K562 (cell line): ENCODE data around the gene ATF4. TPM values are rescaled to one million over a fixed set of nuclear protein-coding genes. Genes with fewer than 3 reads are reported as not detected.

Source experiments
- ATAC-seq: fragments of 200-7000 bp; cut with Tn5 transposase; 3 replicates; pipeline ENCODE4 v1.9.1; 2020; ENCODE audit warnings: moderate library complexity
- BruUV-seq: library from RNA; stranded (reverse); fragments of 400-500 nt; replicated peaks from 2 replicates; lab custom pipeline; 2021; lab: Mats Ljungman, UMichigan
- CTCF ChIA-PET: fragments of 300-600 bp; formaldehyde crosslinking; extraction: SDS; loops from one replicate; lab custom pipeline; 2021; ENCODE audit warnings: low intra/inter-chr PET ratio; lab: Yijun Ruan, JAX
- POLR2A ChIA-PET: fragments of 300-600, 350-650 bp; sonication (Branson Sonifier 250); formaldehyde crosslinking; extraction: SDS; loops from one replicate; lab custom pipeline; 2021; ENCODE audit warnings: antibody characterized with exemption, inconsistent platforms; lab: Yijun Ruan, JAX
- DNase-seq, 4 experiments: peaks; one replicate each; pipeline versions ENCODE4 v3.0.0 to v3.0.0-alpha.2; 2011 to 2018; ENCODE audit warnings: low spot score in 3 of 4, mixed read lengths in 3 of 4; ENCODE audit errors: extremely low read depth in 1 of 4
- FAIRE-seq: peaks from 2 replicates; lab custom pipeline; 2011; peaks lifted over from hg19 to GRCh38; lab: Jason Lieb, UNC
- H2AFZ ChIP-seq: 2 replicates; pipeline ENCODE4 v1.6.0; 2011; ENCODE audit warnings: low read depth, low read length, control low read depth, inconsistent platforms
- H3K27ac ChIP-seq: fragments of 200-600 bp; 3 replicates; pipeline ENCODE4 v1.8.0; 2011; ENCODE audit warnings: low read depth, mild to moderate bottlenecking, control low read depth, inconsistent platforms, low read length, moderate library complexity, mixed read lengths; ENCODE audit errors: extremely low read depth
- H3K27me3 ChIP-seq, 2 experiments: fragments of 300-600 bp in 1 of 2; 2 replicates in 1 of 2; 3 replicates in 1 of 2; pipeline versions ENCODE4 v1.6.0 to v1.8.0; 2011; ENCODE audit warnings: inconsistent platforms in 2 of 2, low read length in 2 of 2, mild to moderate bottlenecking in 1 of 2, mixed read lengths in 1 of 2, moderate library complexity in 1 of 2; ENCODE audit not compliant: control insufficient read depth in 2 of 2, insufficient read depth in 2 of 2
- H3K36me3 ChIP-seq: fragments of 300-600 bp; 3 replicates; pipeline ENCODE4 v1.8.0; 2011; ENCODE audit warnings: mild to moderate bottlenecking, low read length, inconsistent platforms; ENCODE audit not compliant: control insufficient read depth, insufficient read depth
- H3K4me1 ChIP-seq, 2 experiments: fragments of 200-600 bp in 1 of 2; replicated peaks in 1 of 2; 2 replicates in 1 of 2; 3 replicates in 1 of 2; pipeline versions ENCODE4 v1.5.1 to v1.8.0; 2011; ENCODE audit warnings: inconsistent platforms in 2 of 2, low read length in 2 of 2, mild to moderate bottlenecking in 1 of 2, mixed read lengths in 1 of 2, moderate library complexity in 1 of 2; ENCODE audit not compliant: control insufficient read depth in 2 of 2, insufficient read depth in 2 of 2
- H3K4me2 ChIP-seq: 2 replicates; pipeline ENCODE4 v1.6.1; 2011; ENCODE audit warnings: low read length, control low read depth, inconsistent platforms, mixed read lengths; ENCODE audit not compliant: insufficient read depth
- H3K4me3 ChIP-seq: fragments of 200-600 bp; sonication (generic), shearing (Covaris generic); 2 replicates; pipeline ENCODE4 v1.5.1; 2016; ENCODE audit warnings: control low read depth, inconsistent platforms
- H3K79me2 ChIP-seq: fragments of 200-600 bp; 3 replicates; pipeline ENCODE4 v1.8.0; 2011; ENCODE audit warnings: low read length, inconsistent platforms; ENCODE audit not compliant: control insufficient read depth, insufficient read depth
- H3K9ac ChIP-seq, 2 experiments: 2 replicates each; pipeline versions ENCODE4 v1.6.0 to v1.6.1; 2011; ENCODE audit warnings: low read depth in 2 of 2, low read length in 2 of 2, control low read depth in 1 of 2, inconsistent platforms in 1 of 2, mild to moderate bottlenecking in 1 of 2, mixed read lengths in 1 of 2; ENCODE audit not compliant: insufficient read depth in 1 of 2
- H3K9me1 ChIP-seq: one replicate; pipeline ENCODE4 v1.6.0; 2011; ENCODE audit warnings: inconsistent platforms, mild to moderate bottlenecking, low read length, moderate library complexity; ENCODE audit not compliant: control insufficient read depth, insufficient read depth
- H3K9me3 ChIP-seq: replicated peaks from 2 replicates; pipeline ENCODE4 v1.5.1; 2011; ENCODE audit warnings: low read depth, low read length, inconsistent platforms; ENCODE audit not compliant: control insufficient read depth, insufficient read depth
- H4K20me1 ChIP-seq: replicated peaks from 2 replicates; pipeline ENCODE4 v1.6.1; 2011; ENCODE audit warnings: low read length, inconsistent platforms, mixed read lengths; ENCODE audit not compliant: control insufficient read depth, insufficient read depth
- BCOR ChIP-seq: fragments of 450-650 bp; IDR thresholded peaks from 2 replicates; pipeline ENCODE4 v1.6.1; 2016
- BDP1 ChIP-seq: IDR thresholded peaks from 3 replicates; pipeline ENCODE4 v1.6.1; 2011; ENCODE audit not compliant: insufficient read length, insufficient read depth
- CBX5 ChIP-seq: IDR thresholded peaks from 2 replicates; pipeline ENCODE4 v1.6.1; 2014; ENCODE audit warnings: low read depth, borderline replicate concordance
- CXXC5 ChIP-seq: fragments of 250-450 bp; sonication (Bioruptor Pico); IDR thresholded peaks from 2 replicates; pipeline ENCODE4 v1.8.0; 2022; ENCODE audit warnings: inconsistent platforms, mild to moderate bottlenecking, moderate library complexity
- E2F6 ChIP-seq, 2 experiments: IDR thresholded peaks; 2 replicates each; pipeline ENCODE4 v1.6.1; 2011; ENCODE audit warnings: borderline replicate concordance in 1 of 2, control low read depth in 1 of 2, low read depth in 1 of 2, low read length in 1 of 2, mild to moderate bottlenecking in 1 of 2, mixed read lengths in 1 of 2, moderate library complexity in 1 of 2; ENCODE audit not compliant: insufficient read depth in 1 of 2, insufficient read length in 1 of 2, poor library complexity in 1 of 2, severe bottlenecking in 1 of 2; ENCODE audit errors: extremely low read depth in 1 of 2
- E4F1 ChIP-seq: fragments of 250-450 bp; sonication (Bioruptor Pico); IDR thresholded peaks from 2 replicates; pipeline ENCODE4 v1.5.0; 2021; ENCODE audit warnings: mild to moderate bottlenecking, borderline replicate concordance
- EP400 ChIP-seq: fragments of 450-650 bp; IDR thresholded peaks from 2 replicates; pipeline ENCODE4 v1.6.1; 2017; ENCODE audit warnings: antibody characterized with exemption, mild to moderate bottlenecking, moderate library complexity
- ETV6 ChIP-seq, 3 experiments: fragments of 150-350 bp in 1 of 3; sonication (generic) in 1 of 3; formaldehyde crosslinking in 1 of 3; IDR thresholded peaks; 2 replicates each; pipeline versions ENCODE4 v1.6.1 to v1.8.0; 2014 to 2022; ENCODE audit warnings: borderline replicate concordance in 2 of 3, low read depth in 2 of 3, antibody characterized with exemption in 1 of 3, low read length in 1 of 3, mild to moderate bottlenecking in 1 of 3, missing genetic modification reagents in 1 of 3
- FIP1L1 ChIP-seq: fragments of 200-400 bp; formaldehyde crosslinking; IDR thresholded peaks from 2 replicates; pipeline ENCODE4 v1.6.1; 2018; ENCODE audit warnings: mild to moderate bottlenecking, low read depth, low read length; ENCODE audit not compliant: poor library complexity, severe bottlenecking
- MEF2D ChIP-seq: conservative IDR thresholded peaks from 2 replicates; pipeline ENCODE4 v1.6.1; 2016; ENCODE audit warnings: low read depth, missing genetic modification characterization, missing compliant biosample characterization
- NCOA2 ChIP-seq, 2 experiments: fragments of 450-650 bp; IDR thresholded peaks; 2 replicates each; pipeline ENCODE4 v1.6.1; 2018; ENCODE audit warnings: mild to moderate bottlenecking in 2 of 2, moderate library complexity in 1 of 2; ENCODE audit not compliant: partially characterized antibody in 2 of 2
- NR1H2 ChIP-seq: sonication (generic); formaldehyde crosslinking; IDR thresholded peaks from 2 replicates; pipeline ENCODE4 v1.4.0; 2020; ENCODE audit warnings: mild to moderate bottlenecking, missing genetic modification reagents
- TCF7 ChIP-seq: sonication (generic); IDR thresholded peaks from 2 replicates; pipeline ENCODE4 v1.6.1; 2016; ENCODE audit warnings: antibody characterized with exemption, borderline replicate concordance
- ZNF146 ChIP-seq: IDR thresholded peaks from one replicate; pipeline ENCODE4 v1.6.1; 2018; ENCODE audit warnings: missing compliant biosample characterization; ENCODE audit not compliant: unreplicated experiment
- ZNF217 ChIP-seq: sonication (generic); formaldehyde crosslinking; IDR thresholded peaks from 2 replicates; pipeline ENCODE4 v1.8.0; 2022; ENCODE audit warnings: mild to moderate bottlenecking, missing genetic modification reagents
- ZNF561 ChIP-seq: fragments of 450-650 bp; formaldehyde crosslinking; conservative IDR thresholded peaks from 2 replicates; pipeline ENCODE4 v1.4.0; 2020; ENCODE audit warnings: mild to moderate bottlenecking, moderate library complexity
- ZNF740 ChIP-seq, 3 experiments: fragments of 200-800 bp in 1 of 3; sonication (Bioruptor generic) in 1 of 3; sonication (generic) in 1 of 3; formaldehyde crosslinking in 1 of 3; IDR thresholded peaks; 2 replicates each; pipeline versions ENCODE4 v1.6.1 to v1.8.0; 2016 to 2022; ENCODE audit warnings: mild to moderate bottlenecking in 2 of 3, missing compliant biosample characterization in 2 of 3, missing genetic modification characterization in 2 of 3, missing genetic modification reagents in 1 of 3
- WGBS: fragments of 100-300 bp; shearing (Covaris generic); methylation state at CpG from one replicate; pipeline ENCODE4 v1.1.6; 2016; ENCODE audit warnings: low coverage, mixed read lengths; ENCODE audit not compliant: insufficient coverage; ENCODE audit errors: missing lambda C conversion rate; 5-methylcytosine and 5-hydroxymethylcytosine counted together
- in situ Hi-C: fragments of 300-500 bp; cut with MboI; formaldehyde crosslinking; loops from 4 replicates; pipeline ENCODE4 v1.15.0; 2018; ENCODE audit warnings: inconsistent platforms, mixed read lengths
- intact Hi-C: fragments of 100-400 bp; cut with micrococcal nuclease; formaldehyde crosslinking; loops from 2 replicates; pipeline ENCODE4 v1.14.2; 2022
- polyA plus RNA-seq, 8 experiments: library from polyadenylated mRNA; depleted of rRNA in 4 of 8; stranded (reverse) in 5 of 8; unstranded in 3 of 8; fragments of >200 nt; fragmentation: Nextera tagmentation in 2 of 8; fragmentation: Illumina TruSeq in 1 of 8; extraction: Ambion mirVana in 2 of 8; extraction: Trizol in 1 of 8; gene quantifications; 2 replicates each; pipeline versions ENCODE4 v1.2.1 to v1.2.3, GENCODE V29; 2011 to 2014; ENCODE audit warnings: inconsistent platforms in 1 of 8, missing spikeins in 1 of 8
- total RNA-seq, 7 experiments: library from RNA; depleted of rRNA in 6 of 7; stranded (reverse); fragments of >200 nt in 6 of 7; fragmentation: Illumina TruSeq in 2 of 7; extraction: Trizol in 2 of 7; gene quantifications; 2 replicates each; pipeline versions ENCODE4 v1.2.1 to v1.2.3, GENCODE V29; 2011 to 2021; ENCODE audit warnings: low replicate concordance in 1 of 7
- TF ChIP-seq, protein P1 (sequence below): fragments of 250-450 bp; sonication (Bioruptor Pico); IDR thresholded peaks from 2 replicates; pipeline ENCODE4 v1.9.0; 2021; ENCODE audit warnings: mild to moderate bottlenecking

ATF4 gene
- total and polyA plus RNA-seq, 9 of the 15 experiments (the other 6 are each of a cell fraction or from before 2014, with no cell fraction given) = 93.1 to 723 (median 355) TPM

- CTCF ChIA-PET = no interaction called here
- peaks cover 8 to 10% of the 10 kb centered on the region in 2 experiments; a peak in 3 of 5 replicates for H3K4me1 ChIP-seq
- BruUV-seq = no TSS peak
- in situ Hi-C loops = no loop called here
- no peak overlapping the region for H3K27ac ChIP-seq
- no peaks in the 10 kb centered on the region for H3K9me3 ChIP-seq
- no peak overlapping the region for H3K4me3 ChIP-seq
- WGBS = 98% methylated on average over 13 of the region's 13 CpGs
- TF ChIP-seq FIP1L1 = no peak
- no peak for TF ChIP-seq ZNF740 (CRISPR knock-in tag; IDR thresholded peaks at IDR 0.05)
- TF ChIP-seq ZNF740 (tag; IDR thresholded peaks at IDR 0.05) = no peak
- TF ChIP-seq E4F1 (CRISPR knock-in tag) = no peak
- no peak for TF ChIP-seq ZNF561 (CRISPR knock-in tag)
- no peak for TF ChIP-seq CXXC5 (CRISPR knock-in tag)
- no peak for TF ChIP-seq BCOR
- no peak for TF ChIP-seq EP400
- TF ChIP-seq, protein P1, sequence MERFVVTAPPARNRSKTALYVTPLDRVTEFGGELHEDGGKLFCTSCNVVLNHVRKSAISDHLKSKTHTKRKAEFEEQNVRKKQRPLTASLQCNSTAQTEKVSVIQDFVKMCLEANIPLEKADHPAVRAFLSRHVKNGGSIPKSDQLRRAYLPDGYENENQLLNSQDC (CRISPR knock-in tag) = no peak
- TF ChIP-seq ZNF146 = no peak
- TF ChIP-seq ZNF217 (CRISPR knock-in tag) = no peak
- no peak for TF ChIP-seq BDP1
- no peak for TF ChIP-seq MEF2D (tag)
- no peak for TF ChIP-seq TCF7
- TF ChIP-seq CBX5 = no peak
- no peak for TF ChIP-seq NR1H2
- TF ChIP-seq E2F6 (IDR thresholded peaks at IDR 0.05; ENCODE audit: borderline replicate concordance in 1 of 2, extremely low read depth in 1 of 2, insufficient read depth in 1 of 2, insufficient read length in 1 of 2, low read depth in 1 of 2, low read length in 1 of 2, poor library complexity in 1 of 2, severe bottlenecking in 1 of 2) = no peak
- no peak for TF ChIP-seq ETV6 (IDR thresholded peaks at IDR 0.05; ENCODE audit: borderline replicate concordance in 1 of 2, low read depth in 2 of 2, low read length in 1 of 2)
- TF ChIP-seq ETV6 (CRISPR knock-in tag; IDR thresholded peaks at IDR 0.05; ENCODE audit: borderline replicate concordance) = no peak
- no peak for TF ChIP-seq NCOA2 (IDR thresholded peaks at IDR 0.05; ENCODE audit: partially characterized antibody in 2 of 2)
- peaks cover 60% of the 10 kb centered on the region for H3K79me2 ChIP-seq
- H3K9me1 ChIP-seq = peaks cover 2% of the 10 kb centered on the region
- peaks cover 9% of the 10 kb centered on the region for H4K20me1 ChIP-seq
- H2AFZ ChIP-seq = no peak overlapping the region
- no peak for DNase-seq
- ATAC-seq = no peak
- no peak overlapping the region for H3K4me2 ChIP-seq
- FAIRE-seq = no peak
- POLR2A ChIA-PET = interaction anchor here (0.6 to 4.0 kb wide), 2 partner anchors 9 to 192 kb away, joined by 5 to 20 read pairs; partner anchors contain the start of genes ATF4 and RPL3
- no peaks in the 10 kb centered on the region for H3K27me3 ChIP-seq
- H3K36me3 ChIP-seq = peaks cover 93% of the 10 kb centered on the region
- intact Hi-C loops = no loop called here
- no peak overlapping the region for H3K9ac ChIP-seq
Measured at GRCh38 chr22:39511226-39511625, 9.1 kb upstream of the ATF4 start.
